ENCODE measurements around the gene BRD2. TPM values are rescaled to one million over a fixed set of nuclear protein-coding genes. Genes with fewer than 3 reads are reported as not detected.

BRD2 gene
- total RNA-seq, 1 experiment from 2014 or later = 171 TPM

- Histone ChIP-seq H3K9me3 (ENCODE audit: low read length) (no peaks in the 10 kb centered on the region), H3K36me3 (ENCODE audit: low read depth, low read length) (no peaks in the 10 kb centered on the region), H3K79me2 (ENCODE audit: low read length) (no peaks in the 10 kb centered on the region), H3K27me3 (ENCODE audit: low read length) (peaks cover 86% of the 10 kb centered on the region), H2AFZ (ENCODE audit: low read length) (no peak within 1 kb of the TSS), H3K4me1 (ENCODE audit: insufficient read depth, low read length) (no peaks in the 10 kb centered on the region), H4K20me1 (ENCODE audit: low read length) (no peaks in the 10 kb centered on the region), H3K27ac (ENCODE audit: low read length) (no peak within 1 kb of the TSS), H3K9ac (ENCODE audit: low read length) (no peak within 1 kb of the TSS), H3F3A (ENCODE audit: low read length, unreplicated experiment) (no peaks in the 10 kb centered on the region), H3K4me2 (ENCODE audit: low read length) (no peak within 1 kb of the TSS), H3K9me2 (replicated peaks; ENCODE audit: low read length) (no peaks in the 10 kb centered on the region), H3K4me3 (ENCODE audit: low read length) (no peak within 1 kb of the TSS)
- ChIA-PET CTCF (no interaction called here), POLR2A (ENCODE audit: unreplicated experiment) (no interaction called here)
- DNase-seq (no peak), ATAC-seq (no peak)
- BruUV-seq (replicated peaks) = no TSS peak
- no peak for TF ChIP-seq EZH2 (IDR thresholded peaks at IDR 0.05; ENCODE audit: low read length, unreplicated experiment)
- no peak for TF ChIP-seq CTCF (conservative IDR thresholded peaks at IDR 0.05; ENCODE audit: low read depth, low read length)
- TF ChIP-seq EZH2phosphoT487 (IDR thresholded peaks at IDR 0.05; ENCODE audit: borderline replicate concordance, low read length) = no peak
- intact Hi-C loops (cut with micrococcal nuclease) = no loop called here
Observed at GRCh38 chr6:33008944-33009861, 40.8 kb downstream of the BRD2 start, which contains the start of gene HLA-DOA. HLA-DOA (minus strand) TSS chr6:33009591.

GRCh38 chr6:33010356-33010755, 42.0 kb downstream of the BRD2 start:
- BruUV-seq (replicated peaks) = no TSS peak
- TF ChIP-seq EZH2 (IDR thresholded peaks at IDR 0.05; ENCODE audit: low read length, unreplicated experiment) (no peak), CTCF (conservative IDR thresholded peaks at IDR 0.05; ENCODE audit: low read depth, low read length) (no peak), EZH2phosphoT487 (IDR thresholded peaks at IDR 0.05; ENCODE audit: borderline replicate concordance, low read length) (no peak)
- no peaks in the 10 kb centered on the region for H3K79me2 ChIP-seq (ENCODE audit: low read length)
- no peaks in the 10 kb centered on the region for H3K9me3 ChIP-seq (ENCODE audit: low read length)
- no peaks in the 10 kb centered on the region for H3K36me3 ChIP-seq (ENCODE audit: low read depth, low read length)
- no peak overlapping the region for H3K4me2 ChIP-seq (ENCODE audit: low read length)
- intact Hi-C loops (cut with micrococcal nuclease) = no loop called here
- H4K20me1 ChIP-seq (ENCODE audit: low read length) = no peaks in the 10 kb centered on the region
- H3K4me3 ChIP-seq (ENCODE audit: low read length) = no peak overlapping the region
- no peak overlapping the region for H3K27ac ChIP-seq (ENCODE audit: low read length)
- POLR2A ChIA-PET (ENCODE audit: unreplicated experiment) = interaction anchor here (0.5 kb wide), 1 partner anchor 22 kb away, joined by 3 read pairs; no protein-coding TSS in a partner anchor
- H3K27me3 ChIP-seq (ENCODE audit: low read length) = peaks cover 79% of the 10 kb centered on the region
- H3K4me1 ChIP-seq (ENCODE audit: insufficient read depth, low read length) = no peaks in the 10 kb centered on the region
- no peak overlapping the region for H3K9ac ChIP-seq (ENCODE audit: low read length)
- H2AFZ ChIP-seq (ENCODE audit: low read length) = no peak overlapping the region
- H3F3A ChIP-seq (ENCODE audit: low read length, unreplicated experiment) = no peaks in the 10 kb centered on the region
- CTCF ChIA-PET = no interaction called here
- ATAC-seq (no peak), DNase-seq (no peak)
- H3K9me2 ChIP-seq (replicated peaks; ENCODE audit: low read length) = no peaks in the 10 kb centered on the region

- CTCF ChIA-PET = no interaction called here
- no peak overlapping the region for H2AFZ ChIP-seq (ENCODE audit: low read length)
- BruUV-seq (replicated peaks) = no TSS peak
- no peak overlapping the region for H3K4me3 ChIP-seq (ENCODE audit: low read length)
- H3K79me2 ChIP-seq (ENCODE audit: low read length) = no peaks in the 10 kb centered on the region
- POLR2A ChIA-PET (ENCODE audit: unreplicated experiment) = no interaction called here
- no peaks in the 10 kb centered on the region for H3K9me2 ChIP-seq (replicated peaks; ENCODE audit: low read length)
- H4K20me1 ChIP-seq (ENCODE audit: low read length) = no peaks in the 10 kb centered on the region
- peaks cover 81% of the 10 kb centered on the region for H3K27me3 ChIP-seq (ENCODE audit: low read length)
- TF ChIP-seq EZH2 (IDR thresholded peaks at IDR 0.05; ENCODE audit: low read length, unreplicated experiment) (no peak), CTCF (conservative IDR thresholded peaks at IDR 0.05; ENCODE audit: low read depth, low read length) (no peak), EZH2phosphoT487 (IDR thresholded peaks at IDR 0.05; ENCODE audit: borderline replicate concordance, low read length) (no peak)
- no peaks in the 10 kb centered on the region for H3K9me3 ChIP-seq (ENCODE audit: low read length)
- no peaks in the 10 kb centered on the region for H3K36me3 ChIP-seq (ENCODE audit: low read depth, low read length)
- H3K9ac ChIP-seq (ENCODE audit: low read length) = no peak overlapping the region
- H3F3A ChIP-seq (ENCODE audit: low read length, unreplicated experiment) = no peaks in the 10 kb centered on the region
- no peak overlapping the region for H3K4me2 ChIP-seq (ENCODE audit: low read length)
- no peak overlapping the region for H3K27ac ChIP-seq (ENCODE audit: low read length)
- intact Hi-C loops (cut with micrococcal nuclease) = loop anchor here (1.0 to 2.0 kb wide), 3 partner anchors 79 to 235 kb away; no protein-coding TSS in a partner anchor
- ATAC-seq (no peak), DNase-seq (no peak)
- H3K4me1 ChIP-seq (ENCODE audit: insufficient read depth, low read length) = no peaks in the 10 kb centered on the region
Observed at GRCh38 chr6:33013608-33014007, 45.2 kb downstream of the BRD2 start.
